Neural cell (in vitro differentiated cells): ENCODE data around the gene SERPINA6. TPM values are rescaled to one million over a fixed set of nuclear protein-coding genes. Genes with fewer than 3 reads are reported as not detected.

Source experiments
- H2AFZ ChIP-seq: fragments of 200-600, 300-800 bp; sonication (generic), shearing (Covaris generic); 2 replicates; pipeline ENCODE4 v1.6.0; 2014; ENCODE audit warnings: low read depth, mild to moderate bottlenecking, antibody characterized with exemption, low read length, moderate library complexity
- H3F3A ChIP-seq: fragments of 200-600 bp; shearing (Covaris generic); 2 replicates; pipeline ENCODE4 v1.6.1; 2016; ENCODE audit warnings: mild to moderate bottlenecking, moderate library complexity, mixed read lengths, antibody characterized with exemption, low read length; ENCODE audit not compliant: insufficient read depth, poor library complexity, severe bottlenecking
- H3K27ac ChIP-seq: fragments of 200-600, 300-800 bp; sonication (generic), shearing (Covaris generic); 2 replicates; pipeline ENCODE4 v1.5.1; 2014; ENCODE audit warnings: mild to moderate bottlenecking, low read length, moderate library complexity
- H3K27me3 ChIP-seq: fragments of 300-800, 200-600 bp; sonication (generic), shearing (Covaris generic); 2 replicates; pipeline ENCODE4 v1.6.0; 2014; ENCODE audit warnings: mild to moderate bottlenecking, low read depth, low read length, moderate library complexity; ENCODE audit not compliant: insufficient read depth
- H3K36me3 ChIP-seq: fragments of 300-800, 200-600 bp; sonication (generic), shearing (Covaris generic); 2 replicates; pipeline ENCODE4 v1.5.1; 2014; ENCODE audit warnings: mild to moderate bottlenecking, antibody characterized with exemption, low read length, moderate library complexity; ENCODE audit not compliant: insufficient read depth
- H3K4me2 ChIP-seq: fragments of 300-800, 200-600 bp; sonication (generic), shearing (Covaris generic); 2 replicates; pipeline ENCODE4 v1.6.0; 2014; ENCODE audit warnings: mild to moderate bottlenecking, low read length
- H3K4me3 ChIP-seq: fragments of 300-800, 200-600 bp; sonication (generic), shearing (Covaris generic); 2 replicates; pipeline ENCODE4 v1.5.1; 2014; ENCODE audit warnings: mild to moderate bottlenecking, low read length, moderate library complexity
- H3K79me2 ChIP-seq: fragments of 200-600 bp; shearing (Covaris generic); replicated peaks from 2 replicates; pipeline ENCODE4 v1.6.0; 2014; ENCODE audit warnings: mild to moderate bottlenecking, low read length, moderate library complexity; ENCODE audit not compliant: insufficient read depth
- H3K9ac ChIP-seq: fragments of 300-800, 200-600 bp; sonication (generic), shearing (Covaris generic); 2 replicates; pipeline ENCODE4 v1.6.1; 2016; ENCODE audit warnings: mild to moderate bottlenecking, low read length, mixed read lengths
- H3K9me2 ChIP-seq: fragments of 200-600 bp; shearing (Covaris generic); 2 replicates; pipeline ENCODE4 v1.6.1; 2016; ENCODE audit warnings: mild to moderate bottlenecking, low read length, mixed read lengths; ENCODE audit not compliant: insufficient read depth
- H3K9me3 ChIP-seq: fragments of 200-600, 300-800 bp; sonication (generic), shearing (Covaris generic); 2 replicates; pipeline ENCODE4 v1.6.1; 2016; ENCODE audit warnings: mild to moderate bottlenecking, mixed run types, low read length, moderate library complexity, mixed read lengths
- H4K20me1 ChIP-seq: fragments of 200-600 bp; shearing (Covaris generic); 2 replicates; pipeline ENCODE4 v1.6.1; 2016; ENCODE audit warnings: mild to moderate bottlenecking, mixed run types; ENCODE audit not compliant: insufficient read depth
- CTCF ChIP-seq: fragments of 450-650 bp; IDR thresholded peaks from 2 replicates; pipeline ENCODE4 v1.5.1; 2014; ENCODE audit warnings: antibody characterized with exemption, mild to moderate bottlenecking, moderate library complexity; ENCODE audit not compliant: poor library complexity, severe bottlenecking
- EP300 ChIP-seq: fragments of 450-650 bp; conservative IDR thresholded peaks from 2 replicates; pipeline ENCODE4 v1.6.1; 2014; ENCODE audit warnings: antibody characterized with exemption, mild to moderate bottlenecking, moderate library complexity; ENCODE audit not compliant: poor library complexity, severe bottlenecking
- EZH2 ChIP-seq: fragments of 200-600, 300-800 bp; shearing (Covaris generic), sonication (generic); IDR thresholded peaks from 2 replicates; pipeline ENCODE4 v1.6.1; 2014; ENCODE audit warnings: antibody characterized with exemption, low read length, borderline replicate concordance, mild to moderate bottlenecking; ENCODE audit not compliant: insufficient read depth, poor library complexity, severe bottlenecking
- MXI1 ChIP-seq: fragments of 450-650 bp; conservative IDR thresholded peaks from 2 replicates; pipeline ENCODE4 v1.6.1; 2014; ENCODE audit warnings: antibody characterized with exemption, mild to moderate bottlenecking; ENCODE audit not compliant: poor library complexity, severe bottlenecking
- POLR2AphosphoS5 ChIP-seq: IDR thresholded peaks from 2 replicates; pipeline ENCODE4 v1.6.1; 2012
- RAD21 ChIP-seq: fragments of 450-650 bp; conservative IDR thresholded peaks from 2 replicates; pipeline ENCODE4 v1.6.1; 2014; ENCODE audit warnings: antibody characterized with exemption, mild to moderate bottlenecking, moderate library complexity
- REST ChIP-seq: IDR thresholded peaks from 2 replicates; pipeline ENCODE4 v1.6.1; 2012; ENCODE audit warnings: borderline replicate concordance
- SMC3 ChIP-seq: fragments of 450-650 bp; conservative IDR thresholded peaks from 2 replicates; pipeline ENCODE4 v1.6.1; 2014; ENCODE audit warnings: antibody characterized with exemption, mild to moderate bottlenecking, moderate library complexity; ENCODE audit not compliant: poor library complexity
- TAF1 ChIP-seq: IDR thresholded peaks from 2 replicates; pipeline ENCODE4 v1.6.1; 2012; ENCODE audit warnings: low read depth
- polyA minus RNA-seq: library from RNA; depleted of rRNA, polyadenylated mRNA; stranded (reverse); fragments of >200 nt; gene quantifications from 2 replicates; pipeline ENCODE4 v1.2.3, GENCODE V29; 2014
- polyA plus RNA-seq: library from polyadenylated mRNA; depleted of rRNA; stranded (reverse); fragments of >200 nt; gene quantifications from 2 replicates; pipeline ENCODE4 v1.2.3, GENCODE V29; 2014

Gene SERPINA6
- polyA plus RNA-seq = not detected in 2 replicates
- not detected in 2 replicates for polyA minus RNA-seq

GRCh38 chr14:94322648-94323570 is at the start of gene SERPINA6:
Gene SERPINA6, minus strand, starts transcription at chr14:94323336. Its CDS starts 8,688 bp downstream, at chr14:94314648.
- H3K4me3 ChIP-seq = no peak within 1 kb of the TSS
- no peak within 1 kb of the TSS for H3K27ac ChIP-seq
- no peaks in the 10 kb centered on the region for H3K9me2 ChIP-seq
- H3K9ac ChIP-seq = no peak within 1 kb of the TSS
- H3K9me3 ChIP-seq = peaks cover 3% of the 10 kb centered on the region
- TF ChIP-seq POLR2AphosphoS5 = no peak
- TF ChIP-seq SMC3 = no peak
- TF ChIP-seq RAD21 = no peak
- TF ChIP-seq CTCF = no peak
- TF ChIP-seq EP300 = no peak
- no peak for TF ChIP-seq REST
- no peaks in the 10 kb centered on the region for H3K36me3 ChIP-seq
- H3K4me2 ChIP-seq = no peak within 1 kb of the TSS
- no peaks in the 10 kb centered on the region for H4K20me1 ChIP-seq
- no peaks in the 10 kb centered on the region for H3F3A ChIP-seq
- H3K79me2 ChIP-seq = no peaks in the 10 kb centered on the region
- no peak within 1 kb of the TSS for H2AFZ ChIP-seq
- H3K27me3 ChIP-seq = no peaks in the 10 kb centered on the region

- Histone ChIP-seq H3K79me2 (no peaks in the 10 kb centered on the region), H2AFZ (no peak overlapping the region), H3K4me2 (no peak overlapping the region), H4K20me1 (no peaks in the 10 kb centered on the region), H3K27ac (no peak overlapping the region), H3K4me3 (no peak overlapping the region), H3K27me3 (no peaks in the 10 kb centered on the region), H3K9ac (no peak overlapping the region), H3K9me2 (no peaks in the 10 kb centered on the region), H3K36me3 (no peaks in the 10 kb centered on the region), H3K9me3 (no peaks in the 10 kb centered on the region), H3F3A (no peaks in the 10 kb centered on the region)
- no peak for TF ChIP-seq REST
- TF ChIP-seq RAD21 = no peak
- no peak for TF ChIP-seq CTCF
- TF ChIP-seq EP300 = no peak
- TF ChIP-seq TAF1 = no peak
- no peak for TF ChIP-seq MXI1
- TF ChIP-seq EZH2 = no peak
- TF ChIP-seq POLR2AphosphoS5 = no peak
- TF ChIP-seq SMC3 = no peak
Observed at GRCh38 chr14:94372021-94372605, 49.0 kb upstream of the SERPINA6 start.
